HG03521 (cell line): Measurements from ENCODE around the gene ZNF273.
"Not testable (repeated sequence)": the region's sequence is repeated elsewhere in the genome, so short reads cannot be mapped to it uniquely, and the experiment has no call there.

Experiments
- ATAC-seq: cut with Tn5 transposase; IDR thresholded peaks from one replicate; pipeline ENCODE4 v1.9.1; 2021; ENCODE audit warnings: mild to moderate bottlenecking, moderate library complexity; ENCODE audit not compliant: unreplicated experiment

The ZNF273 gene

DNA sequence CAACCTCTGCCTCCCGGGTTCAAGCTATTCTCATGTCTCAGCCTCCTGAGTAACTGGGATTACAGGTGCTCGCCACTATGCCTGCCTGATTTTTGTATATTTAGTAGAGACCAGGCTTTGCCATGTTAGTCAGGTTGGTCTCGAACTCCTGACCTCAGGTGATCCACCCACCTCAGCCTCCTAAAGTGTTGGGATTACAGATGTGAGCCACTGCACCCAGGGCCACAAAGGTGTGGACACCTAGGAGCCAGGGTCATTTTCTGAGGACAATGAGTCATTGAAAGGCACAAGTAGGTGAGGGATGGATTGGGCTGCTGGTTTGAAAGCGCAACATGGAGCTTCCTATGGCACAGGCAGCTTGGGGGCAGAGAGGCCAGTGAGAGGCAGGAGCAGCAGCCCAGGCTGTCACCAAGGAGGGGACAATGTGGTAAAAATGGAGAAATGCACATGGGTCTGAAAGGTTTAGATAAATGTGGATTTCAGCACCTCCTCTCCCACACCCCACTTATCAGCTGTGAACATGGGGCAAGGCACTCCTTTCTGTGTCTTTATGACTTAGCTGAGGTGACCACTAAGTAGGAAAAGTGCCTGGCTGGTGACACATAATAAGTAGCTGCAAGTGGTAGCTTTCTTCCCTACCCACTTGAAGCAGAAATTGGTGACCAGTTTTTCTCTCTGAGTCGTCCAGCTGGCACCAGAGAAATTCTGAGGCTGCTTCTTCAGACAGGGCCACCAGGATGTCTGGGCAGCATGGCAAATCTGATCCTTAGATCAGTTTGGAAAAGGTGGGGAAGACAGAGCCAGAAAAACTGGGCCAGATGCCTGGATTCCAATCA lies 41.8 kb downstream of the ZNF273 start:
- not testable (repeated sequence) for ATAC-seq

DNA sequence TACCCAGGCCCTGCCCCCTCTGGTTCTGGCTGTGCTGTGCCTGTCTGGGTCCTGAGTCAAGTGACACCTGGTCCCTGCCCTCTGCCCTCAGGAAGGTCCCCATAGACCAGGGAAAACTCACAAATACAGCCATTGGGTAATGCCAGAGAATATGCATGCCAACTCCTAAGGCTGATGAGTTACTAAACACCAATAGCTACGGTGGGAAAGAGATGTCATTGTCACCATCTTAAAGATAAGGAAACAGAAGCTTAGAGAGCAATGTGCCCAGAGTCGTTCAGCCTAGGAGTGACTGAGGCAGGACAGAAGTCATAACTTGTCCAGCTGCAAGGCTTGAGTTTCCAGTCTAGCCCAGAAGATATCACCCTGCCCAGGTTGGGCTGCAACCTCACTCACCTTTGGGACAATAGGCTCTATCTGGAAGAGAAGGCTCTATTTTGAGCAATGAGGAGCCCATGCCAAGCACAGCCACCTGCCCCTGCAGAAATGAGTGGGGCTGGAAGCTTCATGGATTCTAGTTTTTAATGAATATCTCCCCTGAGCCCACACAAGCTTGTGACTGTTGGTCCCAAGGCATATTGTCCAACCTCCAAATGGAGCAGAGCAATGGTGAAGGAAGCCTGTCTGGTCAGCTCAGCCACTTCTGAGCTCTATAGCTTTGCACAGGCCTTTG lies 42.6 kb downstream of the ZNF273 start:
- ATAC-seq: no peak

DNA sequence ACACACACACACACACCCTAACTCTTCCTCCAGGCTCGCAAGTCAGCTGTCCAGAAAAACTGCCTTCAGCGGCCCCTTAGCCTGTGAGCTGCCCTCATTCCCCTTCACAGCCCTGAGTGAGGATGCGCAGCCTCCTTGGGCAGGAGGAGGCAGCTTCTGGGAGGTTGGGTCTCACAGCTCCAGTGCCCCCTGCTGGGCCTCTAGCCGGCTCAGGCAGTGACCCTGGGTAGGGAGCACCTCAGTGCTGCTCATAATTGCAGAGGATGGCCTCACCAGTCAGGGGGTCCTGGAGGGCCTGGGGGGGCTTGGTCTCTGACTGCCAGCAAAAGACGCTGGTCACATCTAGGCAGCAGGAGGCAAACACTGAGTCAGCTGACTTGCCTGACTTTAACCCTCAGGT lies 43.7 kb downstream of the ZNF273 start:
- no peak for ATAC-seq

DNA sequence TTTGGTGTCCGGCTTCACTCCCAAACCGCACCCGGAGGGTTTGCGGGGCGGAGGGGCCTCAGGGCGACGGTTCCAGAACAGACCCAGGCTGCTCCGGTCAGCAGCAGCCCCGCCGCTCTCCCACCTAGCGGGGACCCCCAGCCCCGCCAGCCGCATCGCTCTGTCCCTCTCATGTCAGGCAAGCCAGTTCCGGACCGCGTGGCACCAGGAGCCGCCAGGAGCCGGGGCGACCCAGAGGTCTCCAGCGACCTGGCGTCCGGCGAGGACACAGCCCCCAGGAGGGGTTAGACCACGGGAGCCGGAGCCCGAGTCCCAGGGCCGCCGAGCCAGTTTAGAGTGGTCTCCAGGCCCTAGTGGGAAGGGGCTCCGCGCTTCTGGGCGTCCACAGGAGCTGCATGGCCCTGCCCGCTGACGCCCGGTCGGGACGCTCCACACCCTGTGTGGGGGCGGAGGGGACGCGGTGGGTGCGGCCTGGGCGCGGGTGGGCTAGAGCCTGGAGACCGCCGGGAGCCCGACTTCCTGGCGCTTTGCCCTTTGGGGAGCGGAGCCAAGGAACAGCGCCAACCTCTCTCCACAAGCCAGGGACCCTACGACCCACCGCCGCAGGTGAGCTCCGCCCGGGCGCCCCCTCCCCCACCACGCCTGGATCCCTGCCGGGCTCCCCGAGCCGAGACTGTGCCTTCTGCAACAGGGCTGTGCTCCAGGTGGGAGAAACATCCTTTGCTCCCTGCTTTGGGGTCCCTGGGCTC lies 44.4 kb downstream of the ZNF273 start:
- ATAC-seq: no peak

DNA sequence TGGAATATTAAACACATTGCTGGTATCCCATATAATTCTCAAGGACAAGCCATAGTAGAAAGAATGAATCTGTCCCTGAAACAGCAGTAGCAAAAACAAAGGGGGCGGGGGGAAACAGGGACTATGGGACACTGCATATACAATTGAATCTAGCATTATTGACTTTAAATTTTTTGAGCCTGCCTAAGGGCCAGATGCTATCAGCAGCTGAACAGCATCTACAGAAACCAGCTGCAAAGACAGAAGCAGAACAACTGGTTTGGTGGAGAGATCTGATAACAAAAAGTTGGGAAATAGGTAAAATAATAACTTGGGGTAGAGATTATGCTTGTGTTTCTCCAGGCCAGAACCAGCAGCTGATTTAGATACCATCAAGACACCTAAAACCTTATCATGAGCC lies 45.7 kb downstream of the ZNF273 start:
- not testable (repeated sequence) for ATAC-seq

DNA sequence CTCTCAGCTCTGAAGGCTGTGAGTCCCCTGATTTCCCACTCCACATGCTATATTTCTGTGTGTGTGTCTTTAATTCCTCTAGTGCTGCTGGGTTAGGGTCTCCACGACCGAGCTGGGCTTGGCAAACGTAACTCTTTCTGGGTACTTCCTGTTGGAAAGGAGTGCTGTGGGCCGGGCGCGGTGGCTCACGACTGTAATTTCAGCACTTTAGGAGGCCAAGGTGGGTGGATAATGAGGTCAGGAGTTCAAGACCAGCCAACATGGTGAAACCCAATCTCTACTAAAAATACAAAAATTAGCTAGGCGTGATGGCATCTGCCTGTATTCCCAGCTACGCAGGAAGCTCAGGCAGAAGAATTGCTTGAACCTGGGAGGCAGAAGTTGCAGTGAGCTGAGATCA lies 47.6 kb downstream of the ZNF273 start:
- not testable (repeated sequence) for ATAC-seq

DNA sequence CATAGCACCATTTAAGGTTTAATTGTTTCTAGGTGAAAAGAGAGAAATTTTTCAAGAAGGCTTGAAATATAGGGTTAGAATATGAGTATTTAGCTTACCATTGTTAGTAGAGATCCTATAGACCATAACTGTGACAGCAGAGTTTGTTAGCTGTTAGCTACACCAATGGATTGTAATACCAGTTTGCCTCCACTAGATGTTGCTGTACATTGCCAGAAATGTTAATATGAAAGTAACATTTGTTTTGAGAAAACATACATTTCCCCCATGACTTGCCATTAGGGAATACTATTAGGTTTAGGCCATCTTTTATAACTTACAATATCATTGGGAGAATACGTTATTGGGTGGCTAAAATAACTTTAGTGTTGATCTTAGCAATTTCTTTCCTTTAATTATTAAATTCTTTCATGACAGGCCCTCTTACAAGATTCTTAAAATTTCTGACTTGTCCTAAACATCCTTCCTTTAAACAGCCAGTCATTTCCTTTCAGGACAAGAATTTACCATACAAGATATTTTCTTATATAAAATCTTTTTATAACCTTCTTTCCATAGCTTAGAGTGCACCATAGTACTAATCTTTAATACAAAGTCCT lies 48.3 kb downstream of the ZNF273 start:
- no peak for ATAC-seq

DNA sequence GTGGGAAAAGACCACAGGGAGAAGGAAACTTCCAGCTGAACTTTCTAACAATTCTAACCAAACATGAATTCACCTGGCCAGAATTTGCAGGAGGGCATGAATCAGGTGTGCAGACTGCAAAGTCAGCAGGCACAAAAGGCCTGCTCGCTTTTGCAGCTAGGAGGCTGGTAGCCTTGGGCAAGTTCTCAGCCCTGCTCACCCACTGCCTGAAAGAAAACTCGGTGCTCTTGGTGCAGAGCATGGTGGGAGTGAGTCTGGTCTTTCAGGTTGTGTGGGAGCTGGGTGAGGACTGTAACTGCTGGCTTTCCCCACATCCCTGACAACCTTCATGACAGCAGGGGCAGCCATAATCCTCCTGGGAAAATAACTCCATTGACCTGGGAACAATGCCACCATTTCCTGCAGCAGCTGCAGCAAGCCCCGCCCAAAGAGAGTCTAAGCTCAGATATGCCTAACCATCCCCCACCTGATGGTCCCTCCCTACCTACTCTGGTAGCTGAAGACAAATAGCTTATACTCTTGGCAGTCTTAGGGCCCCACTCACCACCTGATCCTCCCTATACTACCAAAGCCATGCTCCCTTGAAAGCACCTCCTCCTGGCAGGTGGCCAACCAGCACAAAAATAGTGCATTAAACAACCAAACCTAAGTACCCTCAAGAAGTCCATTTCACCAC lies 56.1 kb downstream of the ZNF273 start:
- no peak for ATAC-seq

DNA sequence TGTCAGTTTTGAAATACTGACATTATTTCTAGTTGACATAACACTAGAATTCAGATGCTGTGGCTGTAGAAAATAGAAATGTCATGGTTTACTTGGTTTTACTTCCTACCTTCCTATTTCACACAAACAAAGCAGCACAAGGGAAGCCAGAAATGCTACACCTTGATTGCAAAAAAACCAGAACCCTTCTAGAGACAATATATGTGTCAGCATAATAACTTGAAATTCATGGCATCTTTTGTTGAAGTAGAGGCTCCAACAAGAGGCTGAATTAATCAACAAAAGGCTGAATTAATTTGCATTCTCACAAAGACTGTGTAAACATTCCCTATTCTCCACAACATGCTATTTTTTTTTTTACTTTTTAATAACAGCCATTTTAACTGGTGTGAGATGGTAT lies 62.5 kb downstream of the ZNF273 start:
- no peak for ATAC-seq

DNA sequence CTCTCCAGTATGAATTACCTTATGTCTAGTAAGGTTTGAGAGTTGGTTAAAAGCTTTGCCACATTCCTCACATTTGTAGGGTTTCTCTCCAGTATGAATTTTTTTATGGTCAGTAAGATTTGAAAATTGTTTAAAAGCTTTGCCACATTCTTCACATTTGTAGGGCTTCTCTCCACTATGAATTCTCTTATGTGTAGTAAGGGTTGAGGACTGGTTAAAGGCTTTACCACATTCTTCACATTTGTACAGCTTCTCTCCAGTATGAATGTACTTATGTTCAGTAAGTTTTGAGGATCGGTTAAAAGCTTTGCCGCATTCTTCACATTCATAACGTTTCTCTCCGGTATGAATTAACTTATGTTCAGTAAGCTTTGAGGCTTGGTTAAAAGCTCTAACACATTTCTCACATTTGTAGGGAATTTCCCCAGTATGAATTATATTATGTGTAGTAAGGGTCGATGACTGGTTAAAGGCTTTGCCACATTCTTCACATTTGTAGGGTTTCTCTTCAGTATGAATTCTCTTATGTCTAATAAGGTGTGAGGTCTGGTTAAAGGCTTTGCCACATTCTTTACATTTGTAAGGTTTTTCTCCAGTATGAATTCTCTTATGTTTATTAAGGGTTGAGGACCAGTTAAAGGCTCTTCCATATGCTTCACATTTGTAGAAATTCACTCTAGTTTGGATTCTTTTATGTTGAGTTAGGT lies 75.6 kb downstream of the ZNF273 start:
- ATAC-seq: no peak
